GM23338 (cell line): ENCODE results near the gene LRRC27.

Experiments used
- CREB1 ChIP-seq: fragments of 250-450 bp; sonication (Bioruptor Pico); IDR thresholded peaks from 2 replicates; pipeline ENCODE4 v1.5.0; 2020; ENCODE audit warnings: low read depth, mild to moderate bottlenecking, moderate library complexity
- EZH2 ChIP-seq: fragments of 200-600 bp; sonication (generic); IDR thresholded peaks from one replicate; pipeline ENCODE4 v1.8.0; 2017; ENCODE audit warnings: antibody characterized with exemption, mild to moderate bottlenecking, low read depth; ENCODE audit not compliant: unreplicated experiment
- EZH2phosphoT487 ChIP-seq: fragments of 200-600 bp; sonication (generic); IDR thresholded peaks from one replicate; pipeline ENCODE4 v1.8.1; 2018; ENCODE audit warnings: antibody characterized with exemption; ENCODE audit not compliant: unreplicated experiment
- NANOG ChIP-seq: IDR thresholded peaks from 2 replicates; pipeline ENCODE4 v1.6.1; 2016; ENCODE audit warnings: antibody characterized with exemption, borderline replicate concordance
- POLR2AphosphoS5 ChIP-seq: IDR thresholded peaks from 2 replicates; pipeline ENCODE4 v1.6.1; 2016; ENCODE audit warnings: antibody characterized with exemption, low read depth
- TF ChIP-seq, protein P1 (sequence below), 2 experiments: fragments of 200-600 bp in 1 of 2; sonication (generic) in 1 of 2; conservative IDR thresholded peaks; 2 replicates each; pipeline versions ENCODE4 v1.5.1 to v1.6.1; 2016 to 2017; ENCODE audit warnings: antibody characterized with exemption in 2 of 2, low read depth in 2 of 2, mild to moderate bottlenecking in 2 of 2, moderate library complexity in 1 of 2
- TF ChIP-seq, protein P2 (sequence below): IDR thresholded peaks from one replicate; pipeline ENCODE4 v1.6.1; 2018; ENCODE audit warnings: antibody characterized with exemption; ENCODE audit not compliant: unreplicated experiment

GRCh38 chr10:132301371-132302330 lies 30.3 kb upstream of the LRRC27 start:
- no peak for TF ChIP-seq EZH2
- TF ChIP-seq, protein P1, sequence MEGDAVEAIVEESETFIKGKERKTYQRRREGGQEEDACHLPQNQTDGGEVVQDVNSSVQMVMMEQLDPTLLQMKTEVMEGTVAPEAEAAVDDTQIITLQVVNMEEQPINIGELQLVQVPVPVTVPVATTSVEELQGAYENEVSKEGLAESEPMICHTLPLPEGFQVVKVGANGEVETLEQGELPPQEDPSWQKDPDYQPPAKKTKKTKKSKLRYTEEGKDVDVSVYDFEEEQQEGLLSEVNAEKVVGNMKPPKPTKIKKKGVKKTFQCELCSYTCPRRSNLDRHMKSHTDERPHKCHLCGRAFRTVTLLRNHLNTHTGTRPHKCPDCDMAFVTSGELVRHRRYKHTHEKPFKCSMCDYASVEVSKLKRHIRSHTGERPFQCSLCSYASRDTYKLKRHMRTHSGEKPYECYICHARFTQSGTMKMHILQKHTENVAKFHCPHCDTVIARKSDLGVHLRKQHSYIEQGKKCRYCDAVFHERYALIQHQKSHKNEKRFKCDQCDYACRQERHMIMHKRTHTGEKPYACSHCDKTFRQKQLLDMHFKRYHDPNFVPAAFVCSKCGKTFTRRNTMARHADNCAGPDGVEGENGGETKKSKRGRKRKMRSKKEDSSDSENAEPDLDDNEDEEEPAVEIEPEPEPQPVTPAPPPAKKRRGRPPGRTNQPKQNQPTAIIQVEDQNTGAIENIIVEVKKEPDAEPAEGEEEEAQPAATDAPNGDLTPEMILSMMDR (conservative IDR thresholded peaks at IDR 0.05; ENCODE audit: low read depth in 2 of 2) = no peak
- no peak for TF ChIP-seq EZH2phosphoT487
- TF ChIP-seq, protein P2, sequence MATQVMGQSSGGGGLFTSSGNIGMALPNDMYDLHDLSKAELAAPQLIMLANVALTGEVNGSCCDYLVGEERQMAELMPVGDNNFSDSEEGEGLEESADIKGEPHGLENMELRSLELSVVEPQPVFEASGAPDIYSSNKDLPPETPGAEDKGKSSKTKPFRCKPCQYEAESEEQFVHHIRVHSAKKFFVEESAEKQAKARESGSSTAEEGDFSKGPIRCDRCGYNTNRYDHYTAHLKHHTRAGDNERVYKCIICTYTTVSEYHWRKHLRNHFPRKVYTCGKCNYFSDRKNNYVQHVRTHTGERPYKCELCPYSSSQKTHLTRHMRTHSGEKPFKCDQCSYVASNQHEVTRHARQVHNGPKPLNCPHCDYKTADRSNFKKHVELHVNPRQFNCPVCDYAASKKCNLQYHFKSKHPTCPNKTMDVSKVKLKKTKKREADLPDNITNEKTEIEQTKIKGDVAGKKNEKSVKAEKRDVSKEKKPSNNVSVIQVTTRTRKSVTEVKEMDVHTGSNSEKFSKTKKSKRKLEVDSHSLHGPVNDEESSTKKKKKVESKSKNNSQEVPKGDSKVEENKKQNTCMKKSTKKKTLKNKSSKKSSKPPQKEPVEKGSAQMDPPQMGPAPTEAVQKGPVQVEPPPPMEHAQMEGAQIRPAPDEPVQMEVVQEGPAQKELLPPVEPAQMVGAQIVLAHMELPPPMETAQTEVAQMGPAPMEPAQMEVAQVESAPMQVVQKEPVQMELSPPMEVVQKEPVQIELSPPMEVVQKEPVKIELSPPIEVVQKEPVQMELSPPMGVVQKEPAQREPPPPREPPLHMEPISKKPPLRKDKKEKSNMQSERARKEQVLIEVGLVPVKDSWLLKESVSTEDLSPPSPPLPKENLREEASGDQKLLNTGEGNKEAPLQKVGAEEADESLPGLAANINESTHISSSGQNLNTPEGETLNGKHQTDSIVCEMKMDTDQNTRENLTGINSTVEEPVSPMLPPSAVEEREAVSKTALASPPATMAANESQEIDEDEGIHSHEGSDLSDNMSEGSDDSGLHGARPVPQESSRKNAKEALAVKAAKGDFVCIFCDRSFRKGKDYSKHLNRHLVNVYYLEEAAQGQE = no peak
- TF ChIP-seq POLR2AphosphoS5 = no peak
- TF ChIP-seq CREB1 (CRISPR knock-in tag) = no peak
- TF ChIP-seq NANOG = no peak
